ENCODE measurements around the gene WDR1. TPM values are rescaled to one million over a fixed set of nuclear protein-coding genes. Genes with fewer than 3 reads are reported as not detected.
A peak's percentile ranks its signal among the peaks of the same experiment; 100 is the strongest.

The WDR1 gene
- total RNA-seq, 4 donors from 2014 or later: 57.3 to 84.2 (median 72.7) TPM

DNA sequence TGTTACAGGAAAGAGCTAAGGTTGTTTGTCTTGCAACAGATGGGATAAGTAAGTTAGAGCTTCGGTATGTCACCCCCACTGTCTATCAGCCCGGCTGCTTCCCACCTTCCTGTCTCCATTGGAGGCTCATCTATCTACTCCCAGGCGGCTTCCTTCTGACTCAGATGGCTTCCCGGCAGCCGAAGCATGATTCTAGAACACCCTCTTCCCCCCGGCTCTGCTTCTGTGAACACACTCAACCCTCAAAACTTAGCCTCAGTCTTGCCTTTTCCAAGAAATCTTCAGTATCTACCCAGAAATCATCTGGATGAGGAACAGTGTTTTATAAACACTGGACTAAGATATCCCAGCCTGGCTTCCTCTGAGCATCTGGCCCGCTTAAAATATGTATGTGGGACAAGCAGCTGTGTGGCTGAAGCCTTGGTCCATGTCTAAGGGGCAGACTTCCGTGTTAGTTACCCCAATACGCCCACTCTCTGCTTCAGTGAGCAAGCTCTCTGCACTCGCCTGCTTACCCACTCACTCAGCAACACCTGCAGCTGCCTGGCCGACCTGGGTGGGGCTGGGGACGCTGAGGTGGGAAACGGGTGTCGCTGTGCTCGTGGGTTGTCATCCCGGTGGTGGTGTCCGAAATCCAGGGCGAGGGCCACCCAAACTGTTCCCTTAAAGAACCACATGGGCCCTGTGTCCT lies 83.3 kb downstream of the WDR1 start:
- in situ Hi-C loops (cut with MboI; ENCODE audit: low sequenced_read_pairs in 4 of 4) (no loop called here), intact Hi-C loops (cut with DNase I; ENCODE audit: low total_unique reads) (loop anchor here (2.0 kb wide), 1 partner anchor 15 kb away; no protein-coding TSS in a partner anchor)
- H3K9me3 ChIP-seq: no peaks in the 10 kb centered on the region
- TF ChIP-seq, protein P1, sequence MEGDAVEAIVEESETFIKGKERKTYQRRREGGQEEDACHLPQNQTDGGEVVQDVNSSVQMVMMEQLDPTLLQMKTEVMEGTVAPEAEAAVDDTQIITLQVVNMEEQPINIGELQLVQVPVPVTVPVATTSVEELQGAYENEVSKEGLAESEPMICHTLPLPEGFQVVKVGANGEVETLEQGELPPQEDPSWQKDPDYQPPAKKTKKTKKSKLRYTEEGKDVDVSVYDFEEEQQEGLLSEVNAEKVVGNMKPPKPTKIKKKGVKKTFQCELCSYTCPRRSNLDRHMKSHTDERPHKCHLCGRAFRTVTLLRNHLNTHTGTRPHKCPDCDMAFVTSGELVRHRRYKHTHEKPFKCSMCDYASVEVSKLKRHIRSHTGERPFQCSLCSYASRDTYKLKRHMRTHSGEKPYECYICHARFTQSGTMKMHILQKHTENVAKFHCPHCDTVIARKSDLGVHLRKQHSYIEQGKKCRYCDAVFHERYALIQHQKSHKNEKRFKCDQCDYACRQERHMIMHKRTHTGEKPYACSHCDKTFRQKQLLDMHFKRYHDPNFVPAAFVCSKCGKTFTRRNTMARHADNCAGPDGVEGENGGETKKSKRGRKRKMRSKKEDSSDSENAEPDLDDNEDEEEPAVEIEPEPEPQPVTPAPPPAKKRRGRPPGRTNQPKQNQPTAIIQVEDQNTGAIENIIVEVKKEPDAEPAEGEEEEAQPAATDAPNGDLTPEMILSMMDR (IDR thresholded peaks at IDR 0.05 in 4 of 5, conservative IDR thresholded peaks at IDR 0.05 in 1 of 5): no peak
- TF ChIP-seq POLR2A (IDR thresholded peaks at IDR 0.05): no peak
- H3K36me3 ChIP-seq: no peaks in the 10 kb centered on the region
- peak overlapping the region; percentile 21 to 54 (median 48) for H3K27ac ChIP-seq
- H3K27me3 ChIP-seq: no peaks in the 10 kb centered on the region
- H3K4me3 ChIP-seq: no peak overlapping the region
- H3K4me1 ChIP-seq: peaks cover 50 to 61% of the 10 kb centered on the region in 2 donors
- ATAC-seq (no peak), DNase-seq (no peak)

DNA sequence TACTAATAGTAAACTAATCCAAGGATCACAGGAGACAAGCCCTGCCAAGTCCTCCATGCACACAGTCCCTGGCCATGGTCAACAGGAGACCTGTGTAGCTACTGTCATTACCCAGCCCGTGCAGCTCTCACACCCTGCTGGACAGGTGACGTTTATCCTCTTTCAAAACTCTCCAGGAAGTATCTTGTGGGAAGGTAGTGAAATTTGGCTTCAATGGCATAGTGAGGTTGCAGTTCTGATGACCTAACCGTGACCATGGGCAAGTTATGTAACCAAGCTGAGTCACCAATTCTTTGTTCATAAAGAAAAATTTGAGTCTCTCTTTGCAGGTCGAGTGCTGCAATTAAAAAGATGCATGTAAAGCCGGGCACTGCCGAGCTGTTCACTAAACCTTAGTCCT lies 84.0 kb downstream of the WDR1 start:
- H3K4me1 ChIP-seq: peaks cover 52 to 63% of the 10 kb centered on the region in 2 donors
- ATAC-seq: peak in 1 of 2 donors; percentile 47
- peak overlapping the region; percentile 23 to 64 (median 56) for H3K27ac ChIP-seq
- DNase-seq: peak in 1 of 2 donors; percentile 41
- intact Hi-C loops (cut with DNase I; ENCODE audit: low total_unique reads) (loop anchor here (2.0 kb wide), 1 partner anchor 14 kb away; no protein-coding TSS in a partner anchor), in situ Hi-C loops (cut with MboI; ENCODE audit: low sequenced_read_pairs in 4 of 4) (no loop called here)
- H3K36me3 ChIP-seq: no peaks in the 10 kb centered on the region
- TF ChIP-seq POLR2A (IDR thresholded peaks at IDR 0.05): no peak
- TF ChIP-seq, protein P1 (IDR thresholded peaks at IDR 0.05 in 4 of 5, conservative IDR thresholded peaks at IDR 0.05 in 1 of 5): no peak
- no peaks in the 10 kb centered on the region for H3K27me3 ChIP-seq
- H3K4me3 ChIP-seq: no peak overlapping the region
- no peaks in the 10 kb centered on the region for H3K9me3 ChIP-seq

DNA sequence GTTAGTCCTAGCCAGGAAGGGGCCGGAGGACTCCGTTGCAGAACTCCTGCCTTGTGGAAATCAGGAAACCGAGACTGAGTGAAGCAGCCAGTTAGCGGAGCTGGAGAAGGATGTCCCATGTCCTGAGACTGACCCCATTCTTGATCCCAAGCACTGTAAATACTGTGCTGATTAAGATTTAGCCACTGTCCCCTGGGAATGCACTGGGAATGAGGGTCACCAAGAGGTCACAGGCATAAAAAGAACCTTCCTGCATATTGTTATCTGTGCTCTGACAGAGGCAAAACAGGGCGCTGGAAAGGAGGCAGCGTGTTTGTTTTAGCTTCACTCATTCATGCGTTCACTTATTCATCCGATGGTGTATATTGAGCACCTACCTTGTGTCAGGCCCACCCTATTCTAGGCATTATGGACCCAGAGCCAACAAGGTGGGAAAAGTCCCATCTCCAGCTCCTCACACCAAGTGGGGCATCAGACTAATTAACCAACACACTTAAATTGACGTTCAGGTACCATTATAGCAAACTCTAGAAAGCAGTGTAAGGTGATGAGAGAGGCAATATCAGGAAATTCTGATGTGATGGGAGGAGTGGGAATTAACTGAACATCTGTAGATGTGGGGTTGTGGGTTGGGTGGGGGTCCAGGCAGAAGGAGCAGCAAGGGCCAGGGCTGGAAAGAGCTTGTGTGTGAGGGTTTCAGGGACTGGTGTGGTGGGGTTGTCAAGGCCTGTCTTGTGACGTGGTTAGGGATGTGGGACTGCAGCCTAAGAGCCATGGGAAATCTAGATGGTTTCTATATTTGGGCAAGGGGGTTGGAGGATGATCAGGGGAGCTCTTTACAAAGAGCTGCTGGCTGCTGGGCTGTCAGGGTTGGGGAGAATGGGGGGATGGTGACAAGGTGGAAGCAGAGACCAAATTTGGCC lies 84.7 kb downstream of the WDR1 start:
- H3K9me3 ChIP-seq: no peaks in the 10 kb centered on the region
- no peaks in the 10 kb centered on the region for H3K27me3 ChIP-seq
- H3K4me1 ChIP-seq: peaks cover 52 to 63% of the 10 kb centered on the region in 2 donors
- peak overlapping the region; percentile 50 to 64 (median 59) for H3K27ac ChIP-seq
- no peak for TF ChIP-seq POLR2A (IDR thresholded peaks at IDR 0.05)
- TF ChIP-seq, protein P1 (IDR thresholded peaks at IDR 0.05 in 4 of 5, conservative IDR thresholded peaks at IDR 0.05 in 1 of 5): no peak
- H3K4me3 ChIP-seq: no peak overlapping the region
- ATAC-seq (peak in 1 of 2 donors; percentile 10), DNase-seq (no peak)
- intact Hi-C loops (cut with DNase I; ENCODE audit: low total_unique reads): loop anchor here (2.0 kb wide), 1 partner anchor 13 kb away; no protein-coding TSS in a partner anchor
- no peaks in the 10 kb centered on the region for H3K36me3 ChIP-seq
- in situ Hi-C loops (cut with MboI; ENCODE audit: low sequenced_read_pairs in 4 of 4): no loop called here

DNA sequence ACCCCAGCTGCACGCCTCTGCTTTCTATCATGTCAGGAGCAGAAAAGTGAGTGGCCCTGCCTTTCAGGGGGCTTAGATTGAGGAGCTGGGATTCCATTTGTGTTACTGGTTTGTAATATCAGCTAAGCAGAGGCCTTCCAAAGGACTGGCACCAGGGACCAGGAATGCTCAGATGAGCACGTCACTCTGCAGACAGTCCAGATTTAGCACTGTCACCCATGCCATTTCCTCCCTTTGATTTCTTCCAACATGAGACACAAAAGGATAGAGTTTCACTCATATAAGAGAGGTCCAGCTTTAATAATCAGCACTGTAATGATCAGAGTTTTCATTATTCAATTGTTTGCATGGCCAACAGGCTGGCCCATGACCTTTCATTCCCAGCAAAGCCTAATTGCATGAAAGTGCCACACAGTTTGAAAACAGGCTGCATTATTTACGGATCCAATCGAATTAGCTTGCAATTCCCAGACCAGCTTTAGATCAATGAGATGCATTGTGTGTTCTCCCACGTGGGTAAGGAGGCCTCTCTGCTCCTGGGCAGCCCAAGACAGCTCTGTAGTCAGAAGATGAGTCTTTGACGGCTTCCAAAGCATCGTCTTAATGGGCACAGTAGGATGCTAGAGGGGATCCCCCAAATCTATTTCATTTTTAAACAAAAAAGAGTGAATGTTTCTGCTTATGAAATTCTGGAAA lies 85.5 kb downstream of the WDR1 start:
- DNase-seq (peak in 1 of 2 donors; percentile 53), ATAC-seq (peak; percentile 74 to 81)
- intact Hi-C loops (cut with DNase I; ENCODE audit: low total_unique reads) (no loop called here), in situ Hi-C loops (cut with MboI; ENCODE audit: low sequenced_read_pairs in 4 of 4) (no loop called here)
- Histone ChIP-seq H3K4me1 (peaks cover 52 to 63% of the 10 kb centered on the region in 2 donors), H3K36me3 (no peaks in the 10 kb centered on the region), H3K4me3 (no peak overlapping the region), H3K9me3 (no peaks in the 10 kb centered on the region), H3K27me3 (no peaks in the 10 kb centered on the region), H3K27ac (peak overlapping the region; percentile 50 to 64 (median 59))
- no peak for TF ChIP-seq POLR2A (IDR thresholded peaks at IDR 0.05)
